DMS53 (cell line): ENCODE measurements around the gene MS4A4E.
"Not testable (repeated sequence)": the region's sequence is repeated elsewhere in the genome, so short reads cannot be mapped to it uniquely, and the experiment has no call there.

Experiments
- DNase-seq: peaks from one replicate; lab custom pipeline; 2025; lab: John Stamatoyannopoulos, UW

MS4A4E gene

GRCh38 chr11:60221181-60221580 lies 21.8 kb downstream of the MS4A4E start:
- no peak for DNase-seq

GRCh38 chr11:60214386-60214785 lies 28.6 kb downstream of the MS4A4E start:
- DNase-seq: no peak

- DNase-seq: no peak
Observed at GRCh38 chr11:60211206-60211605, 31.7 kb downstream of the MS4A4E start.

- DNase-seq: no peak
Observed at GRCh38 chr11:60209977-60210376, 33.0 kb downstream of the MS4A4E start.

GRCh38 chr11:60208951-60209350 lies 34.0 kb downstream of the MS4A4E start:
- DNase-seq: no peak

GRCh38 chr11:60208146-60208895 lies 34.6 kb downstream of the MS4A4E start:
- DNase-seq: no peak

- no peak for DNase-seq
Observed at GRCh38 chr11:60206616-60207015, 36.3 kb downstream of the MS4A4E start.

- DNase-seq: no peak
Observed at GRCh38 chr11:60204922-60205321, 38.0 kb downstream of the MS4A4E start.

DNA sequence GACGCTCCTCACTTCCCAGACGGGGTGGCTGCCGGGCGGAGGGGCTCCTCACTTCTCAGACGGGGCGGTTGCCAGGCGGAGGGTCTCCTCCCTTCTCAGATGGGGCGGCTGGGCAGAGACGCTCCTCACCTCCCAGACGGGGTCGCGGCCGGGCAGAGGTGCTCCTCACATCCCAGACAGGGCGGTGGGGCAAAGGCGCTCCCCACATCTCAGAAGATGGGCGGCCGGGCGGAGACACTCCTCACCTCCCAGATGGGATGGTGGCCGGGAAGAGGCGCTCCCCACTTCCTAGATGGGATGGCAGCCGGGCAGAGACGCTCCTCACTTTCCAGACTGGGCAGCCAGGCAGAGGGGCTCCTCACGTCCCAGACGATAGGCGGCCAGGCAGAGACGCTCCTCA lies 41.6 kb downstream of the MS4A4E start:
- not testable (repeated sequence) for DNase-seq

- no peak for DNase-seq
Observed at GRCh38 chr11:60197442-60197841, 45.5 kb downstream of the MS4A4E start.

- DNase-seq: no peak
Observed at GRCh38 chr11:60195923-60196368, 47.0 kb downstream of the MS4A4E start.

- no peak for DNase-seq
Observed at GRCh38 chr11:60194511-60194910, 48.4 kb downstream of the MS4A4E start.

DNA sequence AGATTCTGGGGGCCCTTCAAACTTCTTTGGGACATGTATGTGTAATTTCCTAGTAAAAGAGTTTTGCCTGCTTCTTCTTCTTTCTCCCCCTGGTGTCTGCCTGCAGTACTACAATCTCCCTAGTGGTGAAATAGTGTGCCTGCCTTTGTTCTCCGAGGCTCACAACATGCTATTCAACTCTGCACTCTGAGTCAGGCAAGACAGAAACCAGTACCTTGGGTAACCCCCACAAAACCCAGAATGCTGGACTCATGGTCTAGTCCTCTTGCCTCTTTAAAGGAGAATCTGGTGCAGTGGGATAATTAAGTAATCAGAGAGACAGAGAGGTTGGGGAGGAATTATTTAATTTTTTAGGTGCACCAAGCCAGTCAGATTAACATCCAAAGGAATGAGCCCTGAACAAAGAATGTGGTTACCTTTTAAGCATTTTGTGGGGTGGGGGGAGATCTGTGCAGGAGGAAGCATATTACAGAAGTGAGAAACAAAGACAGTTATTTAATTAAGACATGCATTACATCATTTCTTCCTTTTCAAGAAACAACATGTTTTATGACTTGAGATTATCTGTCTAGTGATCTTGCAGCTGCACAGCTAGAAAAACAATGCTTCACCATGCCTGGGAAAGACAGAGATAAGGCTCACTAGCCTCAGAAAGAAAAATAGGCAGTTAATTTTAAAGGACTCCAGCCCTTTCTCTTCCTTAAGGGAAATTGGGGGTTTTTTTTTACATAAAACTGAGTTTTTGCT lies 49.1 kb downstream of the MS4A4E start:
- peak; percentile 80 for DNase-seq

GRCh38 chr11:60192564-60192963 lies 50.4 kb downstream of the MS4A4E start:
- DNase-seq: not testable (repeated sequence)

DNA sequence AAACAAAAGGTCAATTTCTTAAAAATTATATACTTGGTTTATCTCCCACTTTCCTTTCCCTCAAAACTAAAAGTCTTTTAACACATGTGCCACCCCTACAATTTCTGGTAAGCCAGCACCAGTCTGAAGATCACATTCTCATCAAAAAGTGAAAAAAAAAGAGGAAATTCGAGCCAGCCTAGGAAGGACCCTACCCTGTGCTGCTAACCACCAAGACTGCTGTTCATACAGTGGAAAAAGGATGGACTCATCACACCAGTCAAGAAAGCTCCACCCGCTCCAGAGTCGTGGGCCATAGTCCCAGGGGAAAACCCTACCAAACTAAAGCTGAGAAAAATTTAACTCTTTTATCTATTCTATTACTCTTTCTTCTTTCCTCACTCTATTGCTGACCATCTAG lies 54.5 kb downstream of the MS4A4E start:
- not testable (repeated sequence) for DNase-seq

DNA sequence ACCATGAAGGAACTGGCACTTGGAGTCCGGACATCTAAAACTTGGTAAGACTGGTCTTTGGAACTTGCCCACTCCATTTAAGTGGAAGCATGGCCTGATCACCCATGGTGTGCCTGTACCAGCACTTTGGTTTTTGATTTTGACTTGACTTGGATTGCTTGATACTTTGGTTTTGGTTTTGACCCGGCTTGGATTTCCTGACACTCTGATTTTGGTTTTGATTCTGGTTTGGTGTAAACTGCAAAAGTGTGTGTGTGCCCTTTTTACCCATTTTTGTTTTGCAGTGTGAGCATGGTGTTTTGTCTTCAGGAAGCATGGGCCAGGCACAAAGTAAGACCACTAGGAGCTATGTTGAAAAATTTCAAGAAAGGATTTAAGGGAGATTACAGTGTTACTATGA lies 56.8 kb downstream of the MS4A4E start:
- not testable (repeated sequence) for DNase-seq

DNA sequence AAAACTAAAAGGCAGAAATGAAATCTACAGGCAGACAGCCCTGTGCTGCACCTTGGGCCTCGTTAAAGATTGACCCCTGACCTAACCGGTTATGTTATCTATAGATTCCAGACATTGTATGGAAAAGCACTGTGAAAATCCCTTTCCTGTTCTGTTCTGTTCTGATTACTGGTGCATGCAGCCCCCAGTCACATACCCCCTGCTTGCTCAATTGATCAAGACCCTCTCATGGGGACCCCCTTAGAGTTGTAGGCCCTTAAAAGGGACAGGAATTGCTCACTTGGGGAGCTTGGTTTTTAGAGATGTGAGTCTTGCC lies 57.5 kb downstream of the MS4A4E start:
- DNase-seq: not testable (repeated sequence)

GRCh38 chr11:60184824-60185511 lies 58.0 kb downstream of the MS4A4E start:
- no peak for DNase-seq

- no peak for DNase-seq
Observed at GRCh38 chr11:60183591-60184205, 59.2 kb downstream of the MS4A4E start.

- no peak for DNase-seq
Observed at GRCh38 chr11:60182541-60183330, 60.2 kb downstream of the MS4A4E start, which contains the start of gene MS4A6A. TSS of gene MS4A6A (minus strand) at chr11:60183083. CDS start at chr11:60181727, 1,356 bp downstream.

GRCh38 chr11:60175860-60176275 lies 67.1 kb downstream of the MS4A4E start:
- no peak for DNase-seq
